HEK293 (cell line): ENCODE measurements around the gene NARF.
A peak's percentile ranks its signal among the peaks of the same experiment; 100 is the strongest.

Experiments used
- CTCF ChIA-PET: fragments of 350-600 bp; formaldehyde crosslinking; extraction: SDS; loops from one replicate; lab custom pipeline; 2021; ENCODE audit warnings: antibody characterized with exemption; lab: Yijun Ruan, JAX
- POLR2A ChIA-PET: fragments of 300-600 bp; formaldehyde crosslinking; extraction: SDS; loops from one replicate; lab custom pipeline; 2020; ENCODE audit warnings: antibody characterized with exemption, inconsistent platforms; lab: Yijun Ruan, JAX
- H3K27ac ChIP-seq: fragments of 200-500 bp; sonication (Bioruptor generic); 2 replicates; pipeline ENCODE4 v1.5.1; 2014; ENCODE audit warnings: low read depth, low read length, control low read depth, inconsistent platforms; ENCODE audit errors: extremely low read depth
- H3K36me3 ChIP-seq, 2 experiments: fragments of 200-500 bp in 1 of 2; sonication (Bioruptor generic) in 1 of 2; 1 replicate in 1 of 2; 2 replicates in 1 of 2; pipeline ENCODE4 v1.5.1; 2014 to 2017; ENCODE audit warnings: inconsistent platforms in 2 of 2, low read length in 2 of 2; ENCODE audit not compliant: control insufficient read depth in 2 of 2, insufficient read depth in 1 of 2
- H3K4me1 ChIP-seq: fragments of 200-500 bp; sonication (Bioruptor generic); 2 replicates; pipeline ENCODE4 v1.5.1; 2014; ENCODE audit warnings: mild to moderate bottlenecking, low read length, inconsistent platforms; ENCODE audit not compliant: control insufficient read depth, insufficient read depth
- H3K4me3 ChIP-seq: 2 replicates; pipeline ENCODE4 v1.5.1; 2011; ENCODE audit warnings: low read depth, mild to moderate bottlenecking, control low read depth, low read length, moderate library complexity
- H3K9me3 ChIP-seq: fragments of 200-500 bp; sonication (Bioruptor generic); 2 replicates; pipeline ENCODE4 v1.5.1; 2014; ENCODE audit warnings: low read depth, low read length, inconsistent platforms; ENCODE audit not compliant: control insufficient read depth, insufficient read depth
- KLF8 ChIP-seq: fragments of 450-650 bp; formaldehyde crosslinking; IDR thresholded peaks from 2 replicates; pipeline ENCODE4 v1.5.1; 2016; ENCODE audit warnings: missing biosample characterization, missing genetic modification characterization
- RBAK ChIP-seq: fragments of 450-650 bp; formaldehyde crosslinking; IDR thresholded peaks from 2 replicates; pipeline ENCODE4 v1.5.1; 2016; ENCODE audit warnings: missing biosample characterization, missing genetic modification characterization
- SETDB1 ChIP-seq: IDR thresholded peaks from one replicate; pipeline ENCODE4 v1.6.1; 2017; ENCODE audit warnings: mild to moderate bottlenecking, low read length, moderate library complexity, mixed read lengths; ENCODE audit not compliant: insufficient read length
- SP3 ChIP-seq: fragments of 450-650 bp; formaldehyde crosslinking; IDR thresholded peaks from 2 replicates; pipeline ENCODE4 v1.5.1; 2016; ENCODE audit warnings: missing biosample characterization, missing genetic modification characterization
- ZBTB7A ChIP-seq: fragments of 450-650 bp; formaldehyde crosslinking; IDR thresholded peaks from 2 replicates; pipeline ENCODE4 v1.5.1; 2016; ENCODE audit warnings: low read depth, missing biosample characterization, missing genetic modification characterization
- ZNF18 ChIP-seq: fragments of 450-650 bp; formaldehyde crosslinking; IDR thresholded peaks from 2 replicates; pipeline ENCODE4 v1.5.1; 2016; ENCODE audit warnings: missing biosample characterization, missing genetic modification characterization
- ZNF239 ChIP-seq: fragments of 450-650 bp; formaldehyde crosslinking; IDR thresholded peaks from 2 replicates; pipeline ENCODE4 v1.5.1; 2016; ENCODE audit warnings: missing biosample characterization, missing genetic modification characterization
- ZNF274 ChIP-seq, 2 experiments: fragments of 200-500 bp in 1 of 2; fragments of 450-650 bp in 1 of 2; sonication (Bioruptor generic) in 1 of 2; formaldehyde crosslinking in 1 of 2; IDR thresholded peaks; 2 replicates each; pipeline versions ENCODE4 v1.5.1 to v1.6.1; 2014 to 2016; ENCODE audit warnings: borderline replicate concordance in 1 of 2, inconsistent platforms in 1 of 2, low read length in 1 of 2, missing biosample characterization in 1 of 2, missing genetic modification characterization in 1 of 2
- ZNF37A ChIP-seq: fragments of 450-650 bp; IDR thresholded peaks from 2 replicates; pipeline ENCODE4 v1.5.1; 2018; ENCODE audit warnings: missing biosample characterization, missing genetic modification characterization
- ZNF404 ChIP-seq: fragments of 450-650 bp; formaldehyde crosslinking; IDR thresholded peaks from 2 replicates; pipeline ENCODE4 v1.5.1; 2017; ENCODE audit warnings: missing biosample characterization, missing genetic modification characterization
- ZNF610 ChIP-seq: fragments of 450-650 bp; formaldehyde crosslinking; IDR thresholded peaks from 2 replicates; pipeline ENCODE4 v1.5.1; 2016; ENCODE audit warnings: missing biosample characterization, missing genetic modification characterization, borderline replicate concordance
- ZNF623 ChIP-seq: fragments of 450-650 bp; formaldehyde crosslinking; IDR thresholded peaks from 2 replicates; pipeline ENCODE4 v1.5.1; 2016; ENCODE audit warnings: missing biosample characterization, missing genetic modification characterization
- ZNF626 ChIP-seq: fragments of 450-650 bp; sonication (Bioruptor Pico); formaldehyde crosslinking; IDR thresholded peaks from 2 replicates; pipeline ENCODE4 v1.5.1; 2018; ENCODE audit warnings: missing biosample characterization, missing genetic modification characterization, inconsistent platforms
- ZNF658 ChIP-seq: fragments of 450-650 bp; formaldehyde crosslinking; IDR thresholded peaks from 2 replicates; pipeline ENCODE4; 2016; ENCODE audit warnings: missing biosample characterization, missing genetic modification characterization
- ZNF830 ChIP-seq: fragments of 450-650 bp; IDR thresholded peaks from 2 replicates; pipeline ENCODE4 v1.5.0; 2018; ENCODE audit warnings: missing biosample characterization, missing genetic modification characterization, low read depth, mild to moderate bottlenecking, moderate library complexity
- TF ChIP-seq, protein P1 (sequence below): fragments of 450-650 bp; formaldehyde crosslinking; conservative IDR thresholded peaks from 2 replicates; pipeline ENCODE4 v1.5.1; 2016; ENCODE audit warnings: low read depth, missing biosample characterization, missing genetic modification characterization
- TF ChIP-seq, protein P2 (sequence below): fragments of 450-650 bp; formaldehyde crosslinking; IDR thresholded peaks from 2 replicates; pipeline ENCODE4 v1.5.1; 2016; ENCODE audit warnings: missing biosample characterization, missing genetic modification characterization
- TF ChIP-seq, protein P3 (sequence below): fragments of 450-650 bp; formaldehyde crosslinking; IDR thresholded peaks from 2 replicates; pipeline ENCODE4 v1.5.1; 2016; ENCODE audit warnings: missing biosample characterization, missing genetic modification characterization

Gene NARF

GRCh38 chr17:82440469-82440981 is 18.0 kb upstream of the NARF start:
- ChIA-PET CTCF (interaction anchor here (2.0 kb wide), 1 partner anchor 16 kb away, joined by 8 read pairs; no protein-coding TSS in a partner anchor), POLR2A (interaction anchor here (0.7 kb wide), 1 partner anchor 62 kb away, joined by 3 read pairs; no protein-coding TSS in a partner anchor)
- peaks cover 0 to 60% of the 10 kb centered on the region in 2 experiments; a peak in 1 of 3 replicates for H3K36me3 ChIP-seq
- no peak overlapping the region for H3K4me3 ChIP-seq
- H3K4me1 ChIP-seq, result no peaks in the 10 kb centered on the region
- H3K9me3 ChIP-seq, result no peaks in the 10 kb centered on the region
- TF ChIP-seq ZNF830 (tag by site-specific recombination) (no peak), SETDB1 (no peak), ZNF626 (tag by site-specific recombination) (no peak), ZNF274 (IDR thresholded peaks at IDR 0.05; ENCODE audit: low read length) (no peak), ZNF274 (tag by site-specific recombination; IDR thresholded peaks at IDR 0.05; ENCODE audit: borderline replicate concordance) (no peak), KLF8 (tag by site-specific recombination) (no peak), ZNF239 (tag by site-specific recombination) (no peak), ZNF37A (tag by site-specific recombination) (no peak), ZNF623 (tag by site-specific recombination) (no peak), ZNF610 (tag by site-specific recombination) (no peak), ZNF658 (no peak), RBAK (tag by site-specific recombination) (no peak), SP3 (tag by site-specific recombination) (no peak), ZNF404 (tag by site-specific recombination) (no peak), ZNF18 (tag by site-specific recombination) (no peak), ZBTB7A (no peak)
- TF ChIP-seq, protein P1, sequence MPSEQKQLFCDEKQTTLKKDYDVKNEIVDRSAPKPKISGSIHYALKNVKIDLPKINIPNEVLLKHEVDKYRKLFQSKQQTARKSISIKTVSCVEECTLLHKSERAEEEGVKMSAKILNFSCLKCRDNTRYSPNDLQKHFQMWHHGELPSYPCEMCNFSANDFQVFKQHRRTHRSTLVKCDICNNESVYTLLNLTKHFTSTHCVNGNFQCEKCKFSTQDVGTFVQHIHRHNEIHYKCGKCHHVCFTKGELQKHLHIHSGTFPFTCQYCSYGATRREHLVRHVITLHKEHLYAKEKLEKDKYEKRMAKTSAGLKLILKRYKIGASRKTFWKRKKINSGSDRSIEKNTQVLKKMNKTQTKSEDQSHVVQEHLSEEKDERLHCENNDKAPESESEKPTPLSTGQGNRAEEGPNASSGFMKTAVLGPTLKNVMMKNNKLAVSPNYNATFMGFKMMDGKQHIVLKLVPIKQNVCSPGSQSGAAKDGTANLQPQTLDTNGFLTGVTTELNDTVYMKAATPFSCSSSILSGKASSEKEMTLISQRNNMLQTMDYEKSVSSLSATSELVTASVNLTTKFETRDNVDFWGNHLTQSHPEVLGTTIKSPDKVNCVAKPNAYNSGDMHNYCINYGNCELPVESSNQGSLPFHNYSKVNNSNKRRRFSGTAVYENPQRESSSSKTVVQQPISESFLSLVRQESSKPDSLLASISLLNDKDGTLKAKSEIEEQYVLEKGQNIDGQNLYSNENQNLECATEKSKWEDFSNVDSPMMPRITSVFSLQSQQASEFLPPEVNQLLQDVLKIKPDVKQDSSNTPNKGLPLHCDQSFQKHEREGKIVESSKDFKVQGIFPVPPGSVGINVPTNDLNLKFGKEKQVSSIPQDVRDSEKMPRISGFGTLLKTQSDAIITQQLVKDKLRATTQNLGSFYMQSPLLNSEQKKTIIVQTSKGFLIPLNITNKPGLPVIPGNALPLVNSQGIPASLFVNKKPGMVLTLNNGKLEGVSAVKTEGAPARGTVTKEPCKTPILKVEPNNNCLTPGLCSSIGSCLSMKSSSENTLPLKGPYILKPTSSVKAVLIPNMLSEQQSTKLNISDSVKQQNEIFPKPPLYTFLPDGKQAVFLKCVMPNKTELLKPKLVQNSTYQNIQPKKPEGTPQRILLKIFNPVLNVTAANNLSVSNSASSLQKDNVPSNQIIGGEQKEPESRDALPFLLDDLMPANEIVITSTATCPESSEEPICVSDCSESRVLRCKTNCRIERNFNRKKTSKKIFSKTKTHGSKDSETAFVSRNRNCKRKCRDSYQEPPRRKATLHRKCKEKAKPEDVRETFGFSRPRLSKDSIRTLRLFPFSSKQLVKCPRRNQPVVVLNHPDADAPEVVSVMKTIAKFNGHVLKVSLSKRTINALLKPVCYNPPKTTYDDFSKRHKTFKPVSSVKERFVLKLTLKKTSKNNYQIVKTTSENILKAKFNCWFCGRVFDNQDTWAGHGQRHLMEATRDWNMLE, result no peak
- TF ChIP-seq, protein P2, sequence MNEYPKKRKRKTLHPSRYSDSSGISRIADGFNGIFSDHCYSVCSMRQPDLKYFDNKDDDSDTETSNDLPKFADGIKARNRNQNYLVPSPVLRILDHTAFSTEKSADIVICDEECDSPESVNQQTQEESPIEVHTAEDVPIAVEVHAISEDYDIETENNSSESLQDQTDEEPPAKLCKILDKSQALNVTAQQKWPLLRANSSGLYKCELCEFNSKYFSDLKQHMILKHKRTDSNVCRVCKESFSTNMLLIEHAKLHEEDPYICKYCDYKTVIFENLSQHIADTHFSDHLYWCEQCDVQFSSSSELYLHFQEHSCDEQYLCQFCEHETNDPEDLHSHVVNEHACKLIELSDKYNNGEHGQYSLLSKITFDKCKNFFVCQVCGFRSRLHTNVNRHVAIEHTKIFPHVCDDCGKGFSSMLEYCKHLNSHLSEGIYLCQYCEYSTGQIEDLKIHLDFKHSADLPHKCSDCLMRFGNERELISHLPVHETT (tag by site-specific recombination), result no peak
- TF ChIP-seq, protein P3, sequence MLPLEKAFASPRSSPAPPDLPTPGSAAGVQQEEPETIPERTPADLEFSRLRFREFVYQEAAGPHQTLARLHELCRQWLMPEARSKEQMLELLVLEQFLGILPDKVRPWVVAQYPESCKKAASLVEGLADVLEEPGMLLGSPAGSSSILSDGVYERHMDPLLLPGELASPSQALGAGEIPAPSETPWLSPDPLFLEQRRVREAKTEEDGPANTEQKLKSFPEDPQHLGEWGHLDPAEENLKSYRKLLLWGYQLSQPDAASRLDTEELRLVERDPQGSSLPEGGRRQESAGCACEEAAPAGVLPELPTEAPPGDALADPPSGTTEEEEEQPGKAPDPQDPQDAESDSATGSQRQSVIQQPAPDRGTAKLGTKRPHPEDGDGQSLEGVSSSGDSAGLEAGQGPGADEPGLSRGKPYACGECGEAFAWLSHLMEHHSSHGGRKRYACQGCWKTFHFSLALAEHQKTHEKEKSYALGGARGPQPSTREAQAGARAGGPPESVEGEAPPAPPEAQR, result no peak
- TF ChIP-seq, all 188 proteins: peak for 0
- H3K27ac ChIP-seq, result 0 out of 2 replicates have a peak overlapping the region, but pooled peaks have one; percentile 31
